ENCODE data around the gene KRT35.

- no peak for TF ChIP-seq CTCF (IDR thresholded peaks at IDR 0.05; ENCODE audit: extremely low read depth in 1 of 2, insufficient read depth in 1 of 2, low read depth in 1 of 2, low read length in 2 of 2)
- no peak for TF ChIP-seq POLR2A (IDR thresholded peaks at IDR 0.05; ENCODE audit: low read depth, low read length)
- no peak for TF ChIP-seq MAX (IDR thresholded peaks at IDR 0.05; ENCODE audit: insufficient read depth, insufficient read length)
- TF ChIP-seq MYC (IDR thresholded peaks at IDR 0.05; ENCODE audit: low read depth, low read length), result no peak
- no peak for TF ChIP-seq POLR2AphosphoS5 (IDR thresholded peaks at IDR 0.05; ENCODE audit: insufficient read depth, low read depth, low read length)
- no peak for TF ChIP-seq GATA2 (IDR thresholded peaks at IDR 0.05; ENCODE audit: insufficient read depth, insufficient read length, low read depth, low read length)
- TF ChIP-seq EZH2 (IDR thresholded peaks at IDR 0.05; ENCODE audit: borderline replicate concordance, low read depth, low read length, severe bottlenecking), result no peak
Observed at GRCh38 chr17:41434415-41434814, 46.5 kb downstream of the KRT35 start.
